ENCODE results near the gene CALB2.

The CALB2 gene

GRCh38 chr16:71409011-71409775 is 50.7 kb downstream of the CALB2 start:
- Histone ChIP-seq H3K79me2 (ENCODE audit: low read length) (no peaks in the 10 kb centered on the region), H4K20me1 (ENCODE audit: insufficient read depth, low read length) (no peaks in the 10 kb centered on the region), H3K4me2 (ENCODE audit: low read length) (no peak overlapping the region), H3K9ac (ENCODE audit: low read length) (no peak overlapping the region), H3K27me3 (ENCODE audit: low read depth, low read length) (peaks cover 14% of the 10 kb centered on the region), H3K4me3 (ENCODE audit: low read length) (no peak overlapping the region), H3K36me3 (replicated peaks; ENCODE audit: low read depth, low read length) (no peaks in the 10 kb centered on the region), H3K9me3 (ENCODE audit: insufficient read depth, low read length) (0 out of 2 replicates have a peak, but pooled peaks cover 8% of the 10 kb centered on the region), H3K27ac (ENCODE audit: low read length) (no peak overlapping the region), H2AFZ (ENCODE audit: low read depth, low read length) (no peak overlapping the region), H3K4me1 (ENCODE audit: low read length) (peaks cover 8% of the 10 kb centered on the region; the same call in 1 of the 2 replicates)
- TF ChIP-seq CTCF (IDR thresholded peaks at IDR 0.05; ENCODE audit: low read depth, low read length): no peak
- no peak for TF ChIP-seq EZH2phosphoT487 (IDR thresholded peaks at IDR 0.05; ENCODE audit: low read depth)

GRCh38 chr16:71410146-71410545 is 51.6 kb downstream of the CALB2 start:
- H3K4me2 ChIP-seq (ENCODE audit: low read length): no peak overlapping the region
- H3K4me3 ChIP-seq (ENCODE audit: low read length): no peak overlapping the region
- H3K27ac ChIP-seq (ENCODE audit: low read length): no peak overlapping the region
- peaks cover 14% of the 10 kb centered on the region for H3K27me3 ChIP-seq (ENCODE audit: low read depth, low read length)
- H3K79me2 ChIP-seq (ENCODE audit: low read length): no peaks in the 10 kb centered on the region
- no peaks in the 10 kb centered on the region for H3K9me3 ChIP-seq (ENCODE audit: insufficient read depth, low read length)
- TF ChIP-seq CTCF (IDR thresholded peaks at IDR 0.05; ENCODE audit: low read depth, low read length): no peak
- TF ChIP-seq EZH2phosphoT487 (IDR thresholded peaks at IDR 0.05; ENCODE audit: low read depth): no peak
- H3K9ac ChIP-seq (ENCODE audit: low read length): no peak overlapping the region
- H3K36me3 ChIP-seq (replicated peaks; ENCODE audit: low read depth, low read length): no peaks in the 10 kb centered on the region
- H2AFZ ChIP-seq (ENCODE audit: low read depth, low read length): no peak overlapping the region
- peaks cover 8% of the 10 kb centered on the region; the same call in 1 of the 2 replicates for H3K4me1 ChIP-seq (ENCODE audit: low read length)
- H4K20me1 ChIP-seq (ENCODE audit: insufficient read depth, low read length): no peaks in the 10 kb centered on the region

GRCh38 chr16:71412270-71413160 is 54.0 kb downstream of the CALB2 start:
- H3K9ac ChIP-seq (ENCODE audit: low read length): peak overlapping the region; percentile 48; the same call in 1 of the 2 replicates
- TF ChIP-seq CTCF (IDR thresholded peaks at IDR 0.05; ENCODE audit: low read depth, low read length) (peak; percentile 77), EZH2phosphoT487 (IDR thresholded peaks at IDR 0.05; ENCODE audit: low read depth) (no peak)
- H3K36me3 ChIP-seq (replicated peaks; ENCODE audit: low read depth, low read length): no peaks in the 10 kb centered on the region
- H4K20me1 ChIP-seq (ENCODE audit: insufficient read depth, low read length): no peaks in the 10 kb centered on the region
- H3K4me3 ChIP-seq (ENCODE audit: low read length): peak overlapping the region; percentile 76
- peaks cover 8% of the 10 kb centered on the region; the same call in 1 of the 2 replicates for H3K4me1 ChIP-seq (ENCODE audit: low read length)
- peak overlapping the region; percentile 89 for H2AFZ ChIP-seq (ENCODE audit: low read depth, low read length)
- peaks cover 32% of the 10 kb centered on the region for H3K27me3 ChIP-seq (ENCODE audit: low read depth, low read length)
- no peaks in the 10 kb centered on the region for H3K79me2 ChIP-seq (ENCODE audit: low read length)
- H3K4me2 ChIP-seq (ENCODE audit: low read length): peak overlapping the region; percentile 97
- H3K9me3 ChIP-seq (ENCODE audit: insufficient read depth, low read length): no peaks in the 10 kb centered on the region
- H3K27ac ChIP-seq (ENCODE audit: low read length): no peak overlapping the region

- Histone ChIP-seq H2AFZ (ENCODE audit: low read depth, low read length) (peak overlapping the region; percentile 89; the same call in 1 of the 2 replicates), H3K36me3 (replicated peaks; ENCODE audit: low read depth, low read length) (no peaks in the 10 kb centered on the region), H3K4me2 (ENCODE audit: low read length) (peak overlapping the region; percentile 97), H3K27ac (ENCODE audit: low read length) (no peak overlapping the region), H3K9me3 (ENCODE audit: insufficient read depth, low read length) (no peaks in the 10 kb centered on the region), H3K27me3 (ENCODE audit: low read depth, low read length) (peaks cover 38% of the 10 kb centered on the region), H4K20me1 (ENCODE audit: insufficient read depth, low read length) (no peaks in the 10 kb centered on the region), H3K9ac (ENCODE audit: low read length) (no peak overlapping the region), H3K4me3 (ENCODE audit: low read length) (no peak overlapping the region), H3K4me1 (ENCODE audit: low read length) (peaks cover 8% of the 10 kb centered on the region; the same call in 1 of the 2 replicates), H3K79me2 (ENCODE audit: low read length) (no peaks in the 10 kb centered on the region)
- no peak for TF ChIP-seq CTCF (IDR thresholded peaks at IDR 0.05; ENCODE audit: low read depth, low read length)
- TF ChIP-seq EZH2phosphoT487 (IDR thresholded peaks at IDR 0.05; ENCODE audit: low read depth): no peak
Observed at GRCh38 chr16:71413341-71413740, 54.8 kb downstream of the CALB2 start.

All from OCI-LY3 (cell line).